K562 (cell line): ENCODE measurements around the gene POLR3H. TPM values are rescaled to one million over a fixed set of nuclear protein-coding genes. Genes with fewer than 3 reads are reported as not detected.

Experiments used
- BACH1 ChIP-seq: fragments of 200-800 bp; sonication (Bioruptor generic); IDR thresholded peaks from 2 replicates; pipeline ENCODE4 v1.6.1; 2016; ENCODE audit warnings: missing genetic modification characterization, missing compliant biosample characterization
- CBFA2T2 ChIP-seq: fragments of 450-650 bp; conservative IDR thresholded peaks from 2 replicates; pipeline ENCODE4 v1.6.1; 2017; ENCODE audit warnings: mild to moderate bottlenecking
- E2F4 ChIP-seq: sonication (generic); formaldehyde crosslinking; IDR thresholded peaks from 2 replicates; pipeline ENCODE4 v1.8.0; 2022; ENCODE audit warnings: mild to moderate bottlenecking, low read depth, missing genetic modification reagents
- EP300 ChIP-seq: IDR thresholded peaks from 2 replicates; pipeline ENCODE4 v1.6.1; 2012; ENCODE audit warnings: low read length, improper control_type of control experiment
- GTF2F1 ChIP-seq: IDR thresholded peaks from 2 replicates; pipeline ENCODE4 v1.6.1; 2011; ENCODE audit warnings: low read depth, low read length, improper control_type of control experiment
- HNRNPK ChIP-seq: fragments of 200-400 bp; formaldehyde crosslinking; IDR thresholded peaks from one replicate; pipeline ENCODE4 v1.6.1; 2018; ENCODE audit warnings: mild to moderate bottlenecking, low read depth, low read length; ENCODE audit not compliant: poor library complexity, severe bottlenecking
- IFI16 ChIP-seq: fragments of 250-450 bp; sonication (Bioruptor Pico); IDR thresholded peaks from 2 replicates; pipeline ENCODE4 v2.1.2; 2022; ENCODE audit warnings: mild to moderate bottlenecking, inconsistent platforms
- MEIS2 ChIP-seq: fragments of 450-650 bp; IDR thresholded peaks from 2 replicates; pipeline ENCODE4 v1.6.1; 2014; ENCODE audit warnings: mild to moderate bottlenecking; ENCODE audit not compliant: partially characterized antibody
- NFIC ChIP-seq: fragments of 450-650 bp; IDR thresholded peaks from 2 replicates; pipeline ENCODE4 v1.6.1; 2017; ENCODE audit warnings: mild to moderate bottlenecking, inconsistent platforms
- PTBP1 ChIP-seq: fragments of 200-400 bp; formaldehyde crosslinking; IDR thresholded peaks from 2 replicates; pipeline ENCODE4 v1.6.1; 2017; ENCODE audit warnings: low read depth, low read length
- RBM25 ChIP-seq: fragments of 200-400 bp; formaldehyde crosslinking; IDR thresholded peaks from 2 replicates; pipeline ENCODE4 v1.6.1; 2018; ENCODE audit warnings: low read length, low read depth, moderate library complexity; ENCODE audit not compliant: severe bottlenecking
- RCOR1 ChIP-seq, 2 experiments: IDR thresholded peaks; 2 replicates each; pipeline ENCODE4 v1.6.1; 2012; ENCODE audit warnings: low read depth in 2 of 2, low read length in 2 of 2, borderline replicate concordance in 1 of 2, improper control_type of control experiment in 1 of 2
- SMAD1 ChIP-seq: fragments of 150-350 bp; IDR thresholded peaks from 2 replicates; pipeline ENCODE4 v1.6.1; 2014; ENCODE audit warnings: low read length, low read depth; ENCODE audit not compliant: partially characterized antibody
- ZBTB11 ChIP-seq, 3 experiments: fragments of 200-800 bp in 1 of 3; fragments of 250-450 bp in 1 of 3; fragments of 450-650 bp in 1 of 3; sonication (Bioruptor Pico) in 1 of 3; sonication (Bioruptor generic) in 1 of 3; formaldehyde crosslinking in 1 of 3; IDR thresholded peaks; 2 replicates each; pipeline versions ENCODE4 v1.6.1 to v1.8.0; 2016 to 2022; ENCODE audit warnings: mild to moderate bottlenecking in 2 of 3, missing genetic modification characterization in 2 of 3, missing compliant biosample characterization in 1 of 3, moderate library complexity in 1 of 3
- ZBTB33 ChIP-seq: sonication (generic); formaldehyde crosslinking; IDR thresholded peaks from 2 replicates; pipeline ENCODE4 v1.8.1; 2023; ENCODE audit warnings: mild to moderate bottlenecking, missing genetic modification reagents
- ZNF431 ChIP-seq: sonication (generic); formaldehyde crosslinking; IDR thresholded peaks from 2 replicates; pipeline ENCODE4 v1.8.0; 2022; ENCODE audit warnings: mild to moderate bottlenecking, missing genetic modification reagents
- ZNF518B ChIP-seq: fragments of 250-450 bp; sonication (Bioruptor Pico); IDR thresholded peaks from 2 replicates; pipeline ENCODE4 v1.5.0; 2021; ENCODE audit warnings: mild to moderate bottlenecking, moderate library complexity
- polyA plus RNA-seq, 8 experiments: library from polyadenylated mRNA; depleted of rRNA in 4 of 8; stranded (reverse) in 5 of 8; unstranded in 3 of 8; fragments of >200 nt; fragmentation: Nextera tagmentation in 2 of 8; fragmentation: Illumina TruSeq in 1 of 8; extraction: Ambion mirVana in 2 of 8; extraction: Trizol in 1 of 8; gene quantifications; 2 replicates each; pipeline versions ENCODE4 v1.2.1 to v1.2.3, GENCODE V29; 2011 to 2014; ENCODE audit warnings: inconsistent platforms in 1 of 8, missing spikeins in 1 of 8
- total RNA-seq, 7 experiments: library from RNA; depleted of rRNA in 6 of 7; stranded (reverse); fragments of >200 nt in 6 of 7; fragmentation: Illumina TruSeq in 2 of 7; extraction: Trizol in 2 of 7; gene quantifications; 2 replicates each; pipeline versions ENCODE4 v1.2.1 to v1.2.3, GENCODE V29; 2011 to 2021; ENCODE audit warnings: low replicate concordance in 1 of 7

Gene POLR3H
- total and polyA plus RNA-seq, 9 of the 15 experiments (the other 6 are each of a cell fraction or from before 2014, with no cell fraction given), result 5.3 to 48.4 (median 22.2) TPM

GRCh38 chr22:41565403-41566054 is 21.3 kb upstream of the POLR3H start (continued):
- TF ChIP-seq ZBTB11 (CRISPR knock-in tag; IDR thresholded peaks at IDR 0.05), result peak in 1 of 3 experiments; percentile 38; a peak in 1 of 6 replicates
- TF ChIP-seq MEIS2, result peak; percentile 38
- TF ChIP-seq ZNF431 (CRISPR knock-in tag), result no peak
- TF ChIP-seq ZBTB33 (CRISPR knock-in tag), result no peak
- TF ChIP-seq EP300, result peak; percentile 57; the same call in 1 of the 2 replicates
- TF ChIP-seq BACH1, result peak; percentile 86
- TF ChIP-seq CBFA2T2, result peak; percentile 58
- TF ChIP-seq GTF2F1, result no peak
- TF ChIP-seq E2F4 (CRISPR knock-in tag), result no peak
- peak; percentile 40 for TF ChIP-seq RBM25
- TF ChIP-seq IFI16 (CRISPR knock-in tag), result no peak
- no peak for TF ChIP-seq SMAD1
- TF ChIP-seq NFIC, result peak; percentile 93
- no peak for TF ChIP-seq HNRNPK
- no peak for TF ChIP-seq PTBP1
- peak in 1 of 2 experiments; percentile 14; a peak in 1 of 4 replicates for TF ChIP-seq RCOR1 (IDR thresholded peaks at IDR 0.05; ENCODE audit: borderline replicate concordance in 1 of 2, low read depth in 2 of 2, low read length in 2 of 2)
- TF ChIP-seq ZNF518B, result no peak
